Measurements from ENCODE around the gene FAM171A1. TPM values are rescaled to one million over a fixed set of nuclear protein-coding genes. Genes with fewer than 3 reads are reported as not detected.

FAM171A1 gene
- total RNA-seq, 2 donors from 2014 or later: 14.8 to 16.1 TPM

DNA sequence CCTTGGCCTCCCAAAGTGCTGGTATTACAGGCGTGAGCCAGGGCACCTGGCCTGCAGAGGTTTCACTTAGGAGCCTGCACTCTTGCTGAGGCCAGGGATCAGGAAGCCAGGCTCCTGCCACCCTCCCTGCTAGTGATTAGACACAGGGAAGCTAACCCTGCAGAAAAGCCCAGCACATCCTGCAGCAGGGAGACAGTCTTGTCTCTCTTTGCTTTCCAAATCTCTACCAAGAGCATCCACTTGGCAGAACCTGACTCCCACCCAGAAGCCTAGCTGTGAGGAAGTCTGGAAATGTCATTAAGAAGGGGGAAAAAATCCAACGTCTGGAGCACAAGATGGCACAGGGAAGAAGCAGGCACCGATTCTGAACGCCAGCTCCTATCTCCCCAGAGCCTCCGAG, 8.0 kb upstream of the FAM171A1 start:
- intact Hi-C loops (cut with DNase I): no loop called here
- ATAC-seq (no peak), DNase-seq (no peak)

DNA sequence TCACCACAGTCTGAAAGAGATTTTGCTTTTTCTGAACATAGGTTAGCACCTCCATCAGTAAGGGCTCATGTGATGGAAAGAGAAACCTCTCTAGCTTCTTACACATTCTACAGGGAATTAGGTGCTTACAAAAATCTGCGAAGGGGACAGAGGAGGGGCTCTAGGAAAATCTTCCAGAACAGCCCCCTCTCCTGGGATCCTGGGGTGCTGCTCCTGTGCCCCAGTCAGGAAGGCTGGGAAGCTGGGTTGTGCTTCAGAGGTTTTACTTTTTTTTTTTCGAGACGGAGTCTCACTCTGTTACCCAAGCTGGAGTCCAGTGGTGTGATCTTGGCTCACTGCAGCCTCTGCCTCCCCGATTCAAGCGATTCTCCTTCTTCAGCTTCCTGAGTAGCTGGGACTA, 7.5 kb upstream of the FAM171A1 start:
- intact Hi-C loops (cut with DNase I): no loop called here
- DNase-seq (no peak), ATAC-seq (no peak)

DNA sequence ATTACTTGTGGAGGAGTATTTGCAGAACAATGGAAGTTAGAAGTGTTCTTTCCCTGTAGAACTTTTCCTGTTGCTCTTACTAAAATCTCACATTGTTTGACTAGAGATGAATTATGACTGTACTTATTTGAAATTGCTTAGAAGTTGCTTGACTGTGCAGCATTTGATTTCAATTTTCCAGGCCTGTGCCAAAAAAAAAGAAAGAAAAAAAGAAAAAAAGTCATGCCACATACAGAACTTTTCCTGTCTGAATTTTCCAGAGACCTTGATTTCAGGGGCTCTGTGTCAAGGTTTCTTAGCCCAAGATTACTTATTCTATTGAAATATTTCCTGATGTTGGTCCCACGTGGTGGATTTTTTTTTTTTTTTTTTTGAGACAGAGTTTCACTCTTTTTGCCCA, 3.5 kb upstream of the FAM171A1 start:
- ATAC-seq: no peak
- intact Hi-C loops (cut with DNase I): loop anchor here in 1 of 2 donors (5.0 kb wide), 2 partner anchors 112 to 162 kb away; no protein-coding TSS in a partner anchor
- no peak for DNase-seq

DNA sequence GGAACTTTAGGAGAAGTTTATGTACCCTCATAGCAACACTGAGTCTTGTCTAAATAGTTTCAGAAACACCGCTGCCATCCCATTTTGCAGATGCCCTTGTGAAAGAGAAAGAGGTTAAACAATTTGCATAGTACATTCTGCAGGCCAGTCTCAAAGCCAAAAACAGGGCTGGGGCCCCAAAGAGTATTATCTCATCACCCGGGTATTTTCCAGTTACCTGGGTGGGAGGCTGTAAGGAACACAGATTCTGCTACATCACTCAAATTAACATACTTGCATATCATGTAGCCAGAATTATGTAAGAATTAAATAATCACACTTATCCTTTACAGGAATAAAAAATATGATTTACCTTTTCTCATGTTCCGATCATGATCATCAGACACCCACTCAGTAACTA, 3.1 kb upstream of the FAM171A1 start:
- DNase-seq: no peak
- intact Hi-C loops (cut with DNase I): loop anchor here in 1 of 2 donors (5.0 kb wide), 2 partner anchors 112 to 162 kb away; no protein-coding TSS in a partner anchor
- no peak for ATAC-seq

DNA sequence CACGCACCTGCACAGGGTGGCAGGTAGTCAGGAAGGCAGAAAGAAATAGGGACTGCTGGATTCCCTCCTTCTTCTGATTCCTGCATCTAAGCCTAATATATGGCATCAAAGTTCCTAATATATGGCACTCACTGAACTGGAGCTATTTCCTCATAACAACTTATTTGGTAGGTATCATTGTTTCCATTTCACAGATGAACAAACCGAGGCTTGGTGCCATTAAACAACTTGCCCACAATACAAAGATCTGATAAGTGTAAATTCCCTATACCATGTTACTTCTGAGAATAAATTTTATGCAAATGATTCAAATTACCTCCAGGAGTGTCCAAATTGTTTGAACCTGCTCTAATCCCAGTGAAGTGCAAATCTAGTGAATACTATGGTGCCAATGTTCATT, 2.1 kb upstream of the FAM171A1 start:
- intact Hi-C loops (cut with DNase I): loop anchor here in 1 of 2 donors (5.0 kb wide), 2 partner anchors 111 to 161 kb away; no protein-coding TSS in a partner anchor
- DNase-seq (no peak), ATAC-seq (no peak)

DNA sequence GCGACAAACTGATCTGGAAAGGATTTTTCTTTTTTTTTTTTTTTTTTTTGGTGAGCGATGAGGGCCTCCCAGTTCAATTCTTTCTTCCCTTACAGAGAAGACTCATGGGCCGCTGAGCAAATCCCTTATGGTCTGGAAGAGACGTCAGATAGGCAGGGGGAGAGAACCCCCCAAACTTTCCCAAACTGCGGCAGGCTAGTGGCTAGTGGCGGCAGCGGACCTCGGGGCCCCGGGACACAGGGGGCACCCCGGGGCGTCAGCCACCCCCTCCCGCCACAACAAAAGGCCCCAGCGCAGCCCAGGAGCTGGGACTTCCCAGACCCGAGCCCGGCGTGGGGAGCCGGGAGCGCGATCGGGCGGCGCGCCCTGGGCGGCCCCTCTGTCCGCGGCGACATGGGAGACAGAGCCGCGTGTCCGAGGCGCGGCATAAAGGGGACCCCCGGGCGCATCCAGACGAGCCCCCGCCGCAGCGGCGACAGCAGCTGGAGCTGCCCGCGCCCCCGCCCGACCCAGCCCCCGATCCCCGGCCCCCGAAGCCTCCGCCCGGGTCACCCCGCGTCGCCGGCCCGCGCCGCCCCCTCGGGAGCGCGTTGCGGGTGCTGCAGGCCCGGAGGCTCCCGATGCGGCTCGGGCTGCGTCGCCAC, 755 bp downstream of the FAM171A1 start:
- peak; percentile 51 to 70 for ATAC-seq
- intact Hi-C loops (cut with DNase I): loop anchor here (2.0 to 5.0 kb wide), 3 partner anchors 108 to 160 kb away; no protein-coding TSS in a partner anchor
- DNase-seq: peak; percentile 32

DNA sequence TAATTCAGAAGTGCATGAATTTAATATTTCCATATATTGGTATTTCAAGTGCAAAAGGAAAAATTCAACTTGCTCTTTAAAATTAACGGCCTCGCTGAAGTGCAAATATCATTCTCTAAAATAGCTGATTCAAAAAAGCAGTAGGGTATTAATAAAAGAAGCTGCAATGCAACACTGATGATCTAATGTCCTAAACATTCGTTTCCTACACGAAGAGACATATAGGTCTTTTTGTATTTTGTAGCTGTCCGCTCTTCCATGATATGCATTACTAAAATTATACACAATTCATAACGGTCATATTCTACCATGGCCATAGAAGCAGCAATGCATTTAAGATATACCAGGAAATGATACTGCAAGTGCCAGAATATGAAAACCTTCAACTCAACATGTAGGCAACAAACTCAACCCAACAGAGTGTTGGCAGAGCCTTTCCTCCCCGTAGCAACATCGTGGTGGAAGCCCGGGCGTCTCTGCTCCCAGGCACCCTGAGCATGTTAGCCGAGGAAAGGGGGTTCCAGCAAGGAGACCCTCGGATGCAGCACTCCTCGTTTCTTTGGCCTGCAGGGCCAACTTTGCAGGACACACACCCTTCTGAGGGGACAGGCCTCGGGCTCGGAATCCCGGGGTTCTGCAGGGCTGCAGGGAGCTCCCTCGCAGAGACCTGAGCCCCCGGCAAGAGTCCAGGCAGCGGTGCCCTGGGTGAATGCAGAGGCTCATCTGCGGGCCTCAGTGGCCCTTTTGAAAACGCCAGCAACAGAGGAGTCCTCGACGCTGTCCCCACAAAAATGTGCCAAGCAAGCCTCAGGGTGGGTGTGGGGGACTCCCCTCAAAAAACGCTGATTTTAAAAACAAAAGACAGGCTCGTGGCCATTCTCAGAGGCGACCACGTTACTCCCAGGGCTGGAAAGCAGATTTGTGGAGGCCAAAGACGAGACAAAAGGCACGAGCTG, 1.6 kb downstream of the FAM171A1 start:
- intact Hi-C loops (cut with DNase I): loop anchor here (2.0 to 10.0 kb wide), 4 partner anchors 105 to 159 kb away; no protein-coding TSS in a partner anchor
- DNase-seq: peak; percentile 29
- ATAC-seq: peak; percentile 12 to 40

DNA sequence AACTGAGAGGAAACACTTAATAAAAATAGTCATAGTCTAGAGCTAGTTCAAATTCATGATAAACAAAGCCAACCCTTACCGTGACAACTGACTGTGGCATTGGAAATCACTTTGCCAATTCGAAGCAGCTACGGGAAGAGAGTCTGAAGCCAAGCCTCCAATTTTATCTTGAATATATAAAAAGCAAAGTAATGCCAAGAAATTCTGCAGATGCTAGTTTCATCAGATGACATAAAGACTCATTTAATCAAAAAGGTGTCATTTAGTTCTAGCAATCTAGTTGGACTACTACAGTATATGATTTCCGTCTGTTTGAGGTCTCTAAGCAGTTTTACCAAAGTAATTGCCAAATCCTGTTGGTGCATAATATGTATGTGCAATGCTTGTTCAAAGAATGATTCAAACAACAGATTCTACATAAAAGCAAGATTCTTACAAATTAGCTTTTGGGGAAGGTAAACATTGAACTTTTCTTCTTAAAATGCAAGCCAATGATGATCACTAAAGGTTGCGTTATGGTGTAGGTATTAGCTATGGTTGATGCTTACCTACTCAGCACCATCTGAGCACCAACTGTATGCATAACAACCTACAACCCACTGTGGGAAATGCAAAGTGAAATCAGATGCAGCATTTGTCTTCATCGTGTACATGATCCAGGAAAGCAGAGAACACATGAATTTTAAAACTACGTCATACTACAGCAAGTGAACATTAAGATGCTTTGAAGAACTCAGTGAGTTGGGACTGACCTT, 2.8 kb downstream of the FAM171A1 start:
- ATAC-seq: no peak
- intact Hi-C loops (cut with DNase I): loop anchor here in 1 of 2 donors (10.0 kb wide), 1 partner anchor 103 kb away; no protein-coding TSS in a partner anchor
- DNase-seq: no peak

DNA sequence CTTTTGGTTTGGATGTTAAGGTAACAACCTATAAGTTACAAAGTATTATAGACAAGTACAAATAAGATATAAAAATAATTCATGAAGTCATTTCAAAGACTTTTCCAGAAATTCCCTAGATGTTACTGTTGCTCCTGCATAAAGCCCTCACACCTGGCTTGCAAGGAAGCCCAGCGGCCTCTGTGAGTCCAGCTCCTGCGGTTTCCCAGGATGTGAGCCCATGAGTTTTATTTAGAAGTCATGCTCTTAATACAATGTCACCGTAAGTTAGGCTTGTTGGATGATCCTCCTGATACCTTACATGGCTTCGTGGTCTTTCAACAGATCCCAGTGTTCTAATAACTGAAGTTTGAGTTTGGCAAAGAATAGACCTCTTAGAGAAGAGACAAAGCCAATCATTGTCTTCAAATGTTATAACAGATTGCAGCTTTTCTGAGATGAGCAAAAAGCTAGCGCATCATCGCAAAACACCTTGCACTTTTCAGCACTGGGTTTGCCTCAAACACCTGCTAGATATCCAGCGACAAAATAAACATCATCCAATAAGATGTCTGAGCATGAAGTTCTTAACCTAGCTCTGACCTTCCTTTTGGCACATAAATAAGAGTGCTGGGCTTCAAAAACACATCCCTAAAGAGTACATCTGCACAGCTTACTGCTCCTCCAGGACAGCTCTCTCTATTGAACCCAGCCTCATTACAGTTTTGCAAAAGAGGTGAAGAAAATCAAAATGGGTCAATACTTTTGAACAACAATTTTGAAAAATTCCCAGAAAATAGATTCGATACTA, 3.6 kb downstream of the FAM171A1 start:
- no peak for DNase-seq
- intact Hi-C loops (cut with DNase I): loop anchor here in 1 of 2 donors (10.0 kb wide), 1 partner anchor 103 kb away; no protein-coding TSS in a partner anchor
- no peak for ATAC-seq

DNA sequence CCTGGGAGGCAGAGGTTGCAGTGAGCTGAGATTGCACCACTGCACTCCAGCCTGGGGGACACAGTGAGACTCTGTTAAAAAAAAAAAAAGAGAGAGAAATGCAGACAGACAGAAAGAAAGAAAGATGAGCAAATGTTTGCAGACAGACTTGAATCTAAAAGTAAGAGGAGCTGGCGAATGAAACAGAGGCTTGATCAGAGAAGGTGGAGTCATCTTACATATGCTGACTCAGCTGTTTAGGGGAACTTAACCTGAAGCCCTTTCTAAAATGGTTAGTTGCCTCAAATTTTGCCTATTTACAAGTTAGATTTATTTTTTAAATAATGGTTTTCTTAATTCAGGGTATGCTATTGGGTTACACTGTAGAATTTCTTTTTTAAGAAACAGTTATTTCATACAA, 5.4 kb downstream of the FAM171A1 start:
- intact Hi-C loops (cut with DNase I): loop anchor here in 1 of 2 donors (10.0 kb wide), 1 partner anchor 101 kb away; no protein-coding TSS in a partner anchor
- no peak for DNase-seq
- no peak for ATAC-seq

DNA sequence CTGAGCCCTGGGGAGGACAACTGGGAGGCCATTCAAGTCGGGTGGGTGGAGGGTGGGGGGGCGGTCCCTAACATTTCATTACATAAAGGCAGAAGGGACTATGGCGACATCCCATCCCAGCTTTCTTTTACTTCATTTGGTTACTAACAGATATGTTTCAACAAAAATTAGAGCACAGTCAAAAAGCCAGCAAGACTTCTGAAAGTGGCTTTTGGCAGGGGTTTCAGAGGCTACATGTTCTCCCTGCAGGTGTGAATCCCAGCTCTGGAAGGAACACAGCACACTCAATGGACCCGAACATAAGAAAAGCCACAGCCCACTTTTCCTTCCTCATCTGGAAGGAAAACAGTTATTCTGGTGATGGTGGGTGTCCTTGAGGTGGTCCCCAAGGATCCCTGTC, 7.1 kb downstream of the FAM171A1 start:
- ATAC-seq: no peak
- DNase-seq: no peak
- intact Hi-C loops (cut with DNase I): loop anchor here in 1 of 2 donors (10.0 kb wide), 1 partner anchor 99 kb away; no protein-coding TSS in a partner anchor

DNA sequence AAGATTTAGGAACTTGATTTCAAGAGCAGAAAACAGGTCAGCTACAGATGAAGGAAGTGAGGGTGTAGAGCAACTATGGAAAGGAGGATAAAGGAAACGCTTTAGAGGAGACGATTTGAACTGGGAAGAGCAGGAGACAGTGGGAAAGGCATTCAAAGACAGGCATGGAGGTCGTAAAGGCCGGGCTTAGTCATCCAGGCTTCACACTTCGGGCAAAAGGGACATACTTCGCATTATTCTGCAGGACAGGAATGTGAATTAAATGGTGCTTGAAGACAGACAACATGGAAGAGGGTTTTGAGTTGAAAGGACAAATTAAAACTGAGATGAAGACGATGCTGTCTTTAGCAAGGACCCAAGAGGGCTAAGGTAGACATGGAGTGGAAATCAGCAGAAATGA, 8.1 kb downstream of the FAM171A1 start:
- no peak for ATAC-seq
- DNase-seq: no peak
- intact Hi-C loops (cut with DNase I): loop anchor here in 1 of 2 donors (10.0 kb wide), 1 partner anchor 98 kb away; no protein-coding TSS in a partner anchor

DNA sequence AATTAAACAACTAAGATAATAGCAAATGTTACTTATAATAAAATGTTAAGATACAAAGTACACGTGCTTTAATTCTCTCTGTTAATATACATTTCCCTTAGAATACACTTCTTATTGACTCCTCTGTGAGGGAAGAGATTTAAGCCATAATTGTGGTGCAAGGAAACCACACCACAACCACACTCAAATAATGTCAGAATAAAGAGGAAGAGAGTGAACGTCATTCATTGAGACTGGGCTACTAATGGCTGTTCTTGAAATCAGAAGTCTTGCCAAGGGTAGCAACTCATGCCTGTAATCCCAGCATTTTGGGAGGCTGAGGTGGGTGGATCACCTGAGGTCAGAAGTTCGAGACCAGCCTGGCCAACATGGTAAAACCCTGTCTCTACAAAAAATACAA, 10.0 kb downstream of the FAM171A1 start:
- DNase-seq (no peak), ATAC-seq (no peak)
- intact Hi-C loops (cut with DNase I): loop anchor here in 1 of 2 donors (10.0 kb wide), 1 partner anchor 96 kb away; no protein-coding TSS in a partner anchor

DNA sequence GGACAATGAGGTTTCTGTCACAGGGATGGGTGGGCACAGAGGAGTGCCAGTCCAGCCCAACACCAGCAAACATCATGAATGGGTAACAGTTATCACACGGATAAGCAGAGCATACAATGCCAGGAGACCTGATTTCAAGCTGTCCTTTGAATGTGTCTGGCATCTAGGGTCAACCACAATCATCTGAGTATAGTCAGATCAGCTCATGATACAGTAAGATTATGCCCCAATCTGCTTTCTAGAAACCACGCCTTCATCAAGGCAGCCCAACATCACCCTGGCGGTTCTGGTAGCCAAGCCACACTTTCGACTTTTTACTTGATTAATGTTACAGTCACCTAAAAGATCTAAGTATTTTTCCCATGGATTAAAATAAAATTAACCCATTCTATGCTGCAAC, 10.5 kb downstream of the FAM171A1 start:
- intact Hi-C loops (cut with DNase I): loop anchor here in 1 of 2 donors (10.0 kb wide), 1 partner anchor 96 kb away; no protein-coding TSS in a partner anchor
- DNase-seq: no peak
- ATAC-seq: no peak

DNA sequence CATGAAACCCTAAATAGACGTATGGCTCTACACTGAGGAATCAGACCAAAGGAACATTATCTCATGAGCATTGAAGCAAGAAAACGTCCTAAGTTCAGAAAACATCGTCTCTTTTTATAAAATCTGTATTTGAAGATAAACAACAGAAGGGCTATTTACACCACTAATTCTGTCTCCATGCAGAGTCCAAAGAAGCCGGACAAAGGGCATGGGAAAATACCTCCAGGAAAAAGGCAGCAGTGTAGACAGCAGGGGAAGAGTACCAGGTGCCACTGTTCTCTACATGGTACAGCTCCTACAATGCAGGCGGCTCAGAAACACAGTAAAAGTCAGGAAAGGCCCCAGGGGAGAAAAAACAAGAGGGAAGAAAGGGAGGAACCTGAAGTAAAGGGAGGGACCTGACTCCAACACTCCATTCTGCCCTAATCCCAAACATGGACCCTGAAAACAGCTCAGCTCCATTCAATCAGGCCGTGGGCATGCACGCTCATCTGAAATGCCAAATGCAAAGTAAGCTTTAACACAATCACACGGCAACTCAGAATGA, 17.5 kb downstream of the FAM171A1 start:
- intact Hi-C loops (cut with DNase I): no loop called here
- no peak for DNase-seq
- no peak for ATAC-seq

DNA sequence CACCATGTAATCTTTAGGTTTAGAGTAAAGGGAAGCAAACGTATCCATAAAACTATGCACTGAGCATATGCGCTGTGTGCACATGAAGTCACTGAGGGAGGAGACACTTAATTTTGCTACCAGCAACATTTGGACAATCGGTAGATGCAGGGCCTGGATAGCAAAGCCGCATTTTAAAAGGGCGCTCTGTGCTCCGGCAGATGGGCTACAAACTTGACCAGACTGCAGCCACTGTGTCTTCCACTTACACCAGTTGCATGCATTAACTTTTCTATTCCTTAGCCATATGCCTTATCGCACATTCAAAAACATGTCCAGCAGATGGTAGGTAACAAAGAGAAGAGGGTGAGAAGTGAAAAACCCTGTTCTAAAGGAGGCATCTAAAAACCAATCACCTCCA, 18.3 kb downstream of the FAM171A1 start:
- DNase-seq: no peak
- intact Hi-C loops (cut with DNase I): no loop called here
- ATAC-seq: no peak

DNA sequence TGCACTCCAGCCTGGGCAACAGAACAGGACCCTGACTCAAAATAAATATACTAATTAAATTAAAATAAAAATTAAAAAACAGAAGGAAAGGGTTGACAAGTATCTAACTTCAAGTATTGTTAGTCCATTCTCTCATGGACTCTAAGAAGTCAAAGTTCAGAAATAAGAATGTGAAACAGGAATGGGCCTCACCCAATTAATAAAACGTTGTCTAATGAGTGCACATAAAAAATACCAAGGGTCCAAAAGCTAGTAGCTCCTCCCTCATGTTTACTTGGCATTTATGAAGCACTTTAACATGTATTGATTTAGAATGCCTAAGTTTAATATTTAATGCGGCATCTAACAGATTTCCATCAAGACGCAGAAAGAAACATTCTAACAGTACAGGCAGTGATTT, 18.9 kb downstream of the FAM171A1 start:
- DNase-seq (no peak), ATAC-seq (no peak)
- intact Hi-C loops (cut with DNase I): no loop called here

Data from left cardiac atrium (tissue), 4 donors.